ENCODE measurements around the gene POU6F2. TPM values are rescaled to one million over a fixed set of nuclear protein-coding genes. Genes with fewer than 3 reads are reported as not detected.

The POU6F2 gene
- polyA plus RNA-seq, 1 experiment, result not detected

DNA sequence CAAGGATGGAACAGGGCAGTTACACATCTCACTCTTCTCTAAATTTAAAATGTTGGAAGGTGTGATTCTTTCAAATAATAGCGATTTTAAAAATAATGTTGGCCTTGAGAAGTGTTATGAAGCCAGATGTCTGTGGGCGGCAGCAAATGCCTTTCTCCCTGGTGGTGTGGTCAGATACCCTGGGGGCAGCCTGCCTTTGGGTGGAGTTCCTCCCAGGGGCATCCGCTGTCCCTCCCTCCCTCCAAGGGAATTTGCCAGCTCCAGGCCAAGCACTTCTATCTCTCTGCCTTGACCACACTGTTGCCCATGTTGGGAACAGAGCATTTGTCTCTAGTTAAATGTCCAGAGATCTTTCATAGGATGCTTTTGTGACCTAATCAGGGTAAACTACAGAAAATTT, 121.4 kb downstream of the POU6F2 start:
- H3K36me3 ChIP-seq (ENCODE audit: control insufficient read depth, insufficient read depth, low read length), result no peaks in the 10 kb centered on the region
- H3K4me3 ChIP-seq (ENCODE audit: low read depth, low read length), result no peak overlapping the region
- no peak for DNase-seq (ENCODE audit: low read depth)
- H3K27me3 ChIP-seq (ENCODE audit: control insufficient read depth, insufficient read depth, low read length), result no peaks in the 10 kb centered on the region
- TF ChIP-seq CTCF (IDR thresholded peaks at IDR 0.05; ENCODE audit: insufficient read depth, low read depth, low read length), result no peak
- CTCF ChIA-PET, result no interaction called here
- POLR2A ChIA-PET, result no interaction called here

- POLR2A ChIA-PET, result no interaction called here
- no peak for DNase-seq (ENCODE audit: low read depth)
- H3K27me3 ChIP-seq (ENCODE audit: control insufficient read depth, insufficient read depth, low read length), result no peaks in the 10 kb centered on the region
- CTCF ChIA-PET, result interaction anchor here (1.6 kb wide), 1 partner anchor 8 kb away, joined by 5 read pairs; no protein-coding TSS in a partner anchor
- no peak for TF ChIP-seq CTCF (IDR thresholded peaks at IDR 0.05; ENCODE audit: insufficient read depth, low read depth, low read length)
- H3K4me3 ChIP-seq (ENCODE audit: low read depth, low read length), result no peak overlapping the region
- H3K36me3 ChIP-seq (ENCODE audit: control insufficient read depth, insufficient read depth, low read length), result no peaks in the 10 kb centered on the region
Measured at GRCh38 chr7:39100270-39100669, 122.6 kb downstream of the POU6F2 start.

DNA sequence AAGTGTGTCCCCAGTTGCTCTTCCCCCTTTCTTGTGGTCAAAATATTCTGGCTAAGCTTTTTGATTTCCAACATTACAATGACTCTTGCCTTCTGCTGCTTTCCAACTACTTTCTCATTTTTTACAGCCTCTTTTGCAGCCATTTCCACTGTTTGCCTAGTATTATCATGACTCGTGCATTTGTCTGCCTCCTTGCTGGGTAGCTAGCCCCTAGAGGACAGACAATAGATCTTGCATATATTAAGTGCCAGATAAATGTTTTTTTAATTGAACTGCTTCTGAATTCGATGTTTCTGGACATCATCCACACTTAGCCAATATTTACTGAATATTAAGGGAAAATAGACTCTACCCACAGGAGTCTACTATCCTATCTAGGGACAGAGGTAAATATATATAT, 124.5 kb downstream of the POU6F2 start:
- H3K27me3 ChIP-seq (ENCODE audit: control insufficient read depth, insufficient read depth, low read length), result no peaks in the 10 kb centered on the region
- H3K36me3 ChIP-seq (ENCODE audit: control insufficient read depth, insufficient read depth, low read length), result no peaks in the 10 kb centered on the region
- H3K4me3 ChIP-seq (ENCODE audit: low read depth, low read length), result no peak overlapping the region
- CTCF ChIA-PET, result no interaction called here
- POLR2A ChIA-PET, result no interaction called here
- no peak for DNase-seq (ENCODE audit: low read depth)
- TF ChIP-seq CTCF (IDR thresholded peaks at IDR 0.05; ENCODE audit: insufficient read depth, low read depth, low read length), result no peak

GRCh38 chr7:39105720-39106119, 128.0 kb downstream of the POU6F2 start:
- CTCF ChIA-PET, result no interaction called here
- Histone ChIP-seq H3K36me3 (ENCODE audit: control insufficient read depth, insufficient read depth, low read length) (no peaks in the 10 kb centered on the region), H3K4me3 (ENCODE audit: low read depth, low read length) (no peak overlapping the region), H3K27me3 (ENCODE audit: control insufficient read depth, insufficient read depth, low read length) (no peaks in the 10 kb centered on the region)
- POLR2A ChIA-PET, result no interaction called here
- no peak for DNase-seq (ENCODE audit: low read depth)
- TF ChIP-seq CTCF (IDR thresholded peaks at IDR 0.05; ENCODE audit: insufficient read depth, low read depth, low read length), result no peak

GRCh38 chr7:39125846-39126245, 148.1 kb downstream of the POU6F2 start:
- POLR2A ChIA-PET, result no interaction called here
- Histone ChIP-seq H3K27me3 (ENCODE audit: control insufficient read depth, insufficient read depth, low read length) (no peaks in the 10 kb centered on the region), H3K4me3 (ENCODE audit: low read depth, low read length) (no peak overlapping the region), H3K36me3 (ENCODE audit: control insufficient read depth, insufficient read depth, low read length) (no peaks in the 10 kb centered on the region)
- DNase-seq (ENCODE audit: low read depth), result no peak
- no peak for TF ChIP-seq CTCF (IDR thresholded peaks at IDR 0.05; ENCODE audit: insufficient read depth, low read depth, low read length)
- CTCF ChIA-PET, result no interaction called here

Measured in BJ (cell line).